Skin of body (tissue), 2 donors: Measurements from ENCODE around the gene SV2B. TPM values are rescaled to one million over a fixed set of nuclear protein-coding genes. Genes with fewer than 3 reads are reported as not detected.

ENCODE experiments used
- DNase-seq: peaks from one replicate; lab custom pipeline; 2025; lab: John Stamatoyannopoulos, UW
- total RNA-seq: library from RNA; depleted of rRNA; stranded (reverse); fragments of >200 nt; gene quantifications from one replicate; pipeline ENCODE4 v1.2.3, GENCODE V29; 2014

The SV2B gene
- total RNA-seq, 1 donor from 2014 or later = 1.5 TPM

DNA sequence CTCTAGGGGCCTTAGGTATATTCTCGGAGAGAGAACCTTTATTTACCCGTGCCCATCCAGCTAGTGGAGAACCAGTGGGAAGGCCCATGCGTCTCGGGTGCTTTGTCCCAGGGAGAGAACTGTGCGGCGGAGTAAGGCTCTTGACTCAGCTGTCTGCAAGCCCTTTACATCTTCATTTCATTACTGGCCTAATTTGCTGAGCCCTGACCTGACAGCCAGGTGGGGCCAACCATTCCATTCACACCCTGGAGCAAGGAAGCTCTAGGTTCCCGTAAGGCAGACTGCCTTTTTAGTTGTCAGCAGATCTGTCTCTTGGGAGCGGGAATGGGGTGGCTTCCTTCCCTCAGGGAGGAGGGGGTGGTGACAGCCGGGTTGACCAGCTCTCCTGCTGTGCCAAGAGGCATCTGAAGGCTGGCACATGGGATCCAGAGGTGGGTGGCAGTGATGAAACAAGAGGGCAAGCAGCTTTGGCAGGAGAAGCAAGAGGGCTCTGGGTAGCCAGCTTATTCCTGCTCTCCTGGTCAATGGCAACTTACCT is 36.4 kb downstream of the SV2B start:
- DNase-seq = no peak

DNA sequence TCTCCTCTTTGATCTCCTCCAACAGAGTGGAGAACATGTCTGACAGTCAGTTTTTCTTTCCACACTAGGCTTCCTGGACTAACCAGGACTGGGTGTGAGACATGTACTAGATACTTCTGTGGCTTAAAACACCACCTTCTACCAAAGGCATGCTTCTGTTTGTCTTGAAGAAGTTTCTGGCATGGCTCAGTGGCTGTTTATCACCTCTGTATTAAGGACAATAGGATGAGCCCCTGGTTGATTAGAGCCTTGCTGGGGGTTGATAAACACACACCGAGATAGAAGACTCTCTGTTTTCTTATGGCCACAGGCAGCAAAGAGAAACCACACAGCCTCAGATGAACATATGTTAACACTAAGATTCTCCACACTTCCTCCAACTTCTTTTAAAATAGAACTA is 40.5 kb downstream of the SV2B start:
- no peak for DNase-seq

DNA sequence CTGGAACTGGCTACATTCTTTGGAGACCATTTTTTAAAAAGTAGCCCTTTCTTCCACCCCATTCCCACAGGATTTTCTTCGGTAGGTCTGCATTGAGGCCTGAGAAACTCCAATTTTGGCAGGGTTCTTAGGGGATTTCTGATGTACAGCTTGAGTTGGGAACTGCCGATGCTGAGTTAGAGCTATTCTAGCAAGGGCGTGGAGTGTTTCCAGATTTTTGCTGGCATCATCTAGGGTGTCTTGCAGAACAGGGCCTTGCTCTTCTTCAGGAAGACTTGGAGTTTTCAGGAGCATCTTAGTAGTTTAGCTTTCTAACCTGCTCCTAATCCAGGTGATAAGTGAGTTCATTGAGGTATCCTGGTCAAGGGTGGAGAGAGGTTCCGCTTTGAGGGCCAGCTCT is 41.0 kb downstream of the SV2B start:
- DNase-seq = no peak

DNA sequence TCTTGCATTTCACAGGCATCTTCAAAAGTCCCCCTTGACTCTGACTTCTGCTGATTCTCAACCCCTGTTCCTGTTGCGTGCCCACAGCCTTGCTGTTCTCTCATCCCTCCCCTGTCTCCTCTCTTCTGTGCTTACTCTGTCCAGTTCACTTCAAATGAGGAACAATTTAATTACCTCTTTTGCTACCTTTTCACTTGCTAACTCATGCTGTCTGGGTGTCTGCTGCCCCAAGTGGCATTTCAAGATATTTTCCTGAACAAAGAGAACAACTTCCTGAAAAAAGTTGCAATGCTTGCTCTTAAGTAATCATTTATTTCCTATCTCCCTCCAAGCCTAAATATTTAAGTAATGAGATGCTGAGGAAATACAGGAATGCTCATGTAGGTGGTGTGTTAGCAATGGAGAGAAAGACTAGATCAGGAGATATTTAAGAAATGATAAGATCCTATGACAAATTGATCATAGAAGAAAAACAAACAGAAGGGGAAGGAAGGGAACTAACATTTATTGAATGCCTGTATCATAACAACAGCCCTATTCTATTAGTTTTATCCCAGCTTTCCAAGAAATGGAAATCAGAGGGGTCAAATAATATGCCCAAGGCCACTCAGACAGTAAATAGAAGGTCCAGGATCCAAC is 42.2 kb downstream of the SV2B start:
- no peak for DNase-seq

DNA sequence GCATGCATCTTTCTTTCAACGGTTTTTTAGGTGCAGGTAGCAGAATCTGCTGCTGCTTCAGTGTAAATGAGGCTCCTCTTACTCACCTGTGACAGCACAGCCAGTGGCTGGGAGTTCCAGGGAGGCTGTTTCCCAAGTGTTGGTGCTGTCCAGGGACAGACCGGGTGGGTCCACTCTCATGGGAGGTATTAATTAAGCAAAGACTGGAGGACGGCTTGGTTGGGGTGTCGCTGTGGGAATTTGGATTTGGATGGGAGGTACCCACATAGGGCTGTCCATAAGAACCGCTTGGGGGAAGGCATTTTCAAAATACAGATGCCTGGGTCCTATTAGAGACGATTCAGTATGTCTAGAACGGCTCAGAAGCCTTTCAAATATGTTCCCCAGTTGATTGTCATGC is 42.9 kb downstream of the SV2B start:
- DNase-seq = no peak

DNA sequence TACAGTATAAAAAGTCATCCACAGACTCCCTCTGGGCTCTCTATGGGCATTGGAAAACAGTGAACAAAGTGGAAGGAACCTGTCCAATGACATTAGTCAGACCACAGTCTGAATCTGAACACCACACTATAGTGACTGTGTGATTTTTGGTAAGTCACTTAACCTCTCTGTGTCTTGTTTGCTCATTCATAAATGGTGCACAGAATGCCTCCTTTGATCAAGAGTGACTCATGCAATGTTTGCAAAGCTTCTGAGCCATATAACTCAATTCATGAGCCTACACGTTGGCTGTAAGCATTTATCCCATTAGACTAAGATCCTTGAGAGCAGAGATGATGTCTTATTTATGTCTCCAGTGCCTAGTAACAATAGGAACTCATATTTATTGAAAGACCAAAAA is 46.7 kb downstream of the SV2B start:
- DNase-seq = no peak

DNA sequence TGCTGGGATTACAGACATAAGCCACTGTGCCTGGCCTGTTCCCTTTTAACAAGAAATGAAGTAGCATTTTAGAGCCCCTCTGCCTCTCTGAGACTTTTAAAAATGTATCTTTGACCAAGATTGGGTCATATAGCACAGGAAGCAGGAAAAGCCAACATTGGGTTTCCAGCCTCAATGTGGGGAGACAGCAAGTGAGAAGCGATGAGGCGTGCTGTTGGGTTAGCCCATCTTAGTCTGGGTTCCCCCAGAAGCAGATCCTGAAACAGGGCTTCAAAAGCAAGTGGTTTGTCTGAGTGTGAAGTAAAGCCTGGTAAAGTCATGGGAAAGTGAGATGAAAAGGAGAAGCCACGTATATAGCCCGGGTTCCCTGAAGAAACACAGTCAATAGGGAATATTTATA is 48.2 kb downstream of the SV2B start:
- DNase-seq = no peak

DNA sequence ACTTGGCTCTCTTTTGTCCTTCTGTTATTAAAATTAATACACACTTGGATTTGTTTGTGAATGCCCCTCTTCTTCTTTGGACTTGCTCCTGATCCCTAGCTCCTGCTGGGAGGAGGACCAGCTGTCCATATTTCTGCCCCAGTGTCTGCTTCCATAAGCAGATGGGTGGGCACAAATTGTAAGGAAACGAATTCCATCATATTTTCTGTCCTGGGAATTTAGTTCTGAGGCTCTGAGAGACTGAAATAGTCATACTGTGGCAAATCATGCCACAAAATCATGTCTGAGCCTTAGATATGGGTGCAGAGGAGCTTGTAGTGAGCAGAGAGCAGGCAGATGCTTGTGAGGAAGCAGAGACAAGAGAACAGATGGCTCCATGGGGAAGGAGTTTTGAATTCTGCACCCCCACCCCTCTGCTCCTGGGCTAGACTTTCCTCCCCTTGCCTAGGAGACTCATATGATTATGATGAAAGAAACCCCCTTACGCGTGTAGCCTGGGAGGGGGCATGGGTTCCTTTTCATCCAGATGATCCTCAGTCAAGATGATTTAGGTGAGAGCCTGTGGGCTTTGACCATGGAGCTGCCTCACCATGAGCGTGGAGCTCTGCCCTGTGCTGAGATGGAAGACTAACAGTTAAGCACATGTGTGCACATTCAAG is 50.6 kb downstream of the SV2B start:
- no peak for DNase-seq

DNA sequence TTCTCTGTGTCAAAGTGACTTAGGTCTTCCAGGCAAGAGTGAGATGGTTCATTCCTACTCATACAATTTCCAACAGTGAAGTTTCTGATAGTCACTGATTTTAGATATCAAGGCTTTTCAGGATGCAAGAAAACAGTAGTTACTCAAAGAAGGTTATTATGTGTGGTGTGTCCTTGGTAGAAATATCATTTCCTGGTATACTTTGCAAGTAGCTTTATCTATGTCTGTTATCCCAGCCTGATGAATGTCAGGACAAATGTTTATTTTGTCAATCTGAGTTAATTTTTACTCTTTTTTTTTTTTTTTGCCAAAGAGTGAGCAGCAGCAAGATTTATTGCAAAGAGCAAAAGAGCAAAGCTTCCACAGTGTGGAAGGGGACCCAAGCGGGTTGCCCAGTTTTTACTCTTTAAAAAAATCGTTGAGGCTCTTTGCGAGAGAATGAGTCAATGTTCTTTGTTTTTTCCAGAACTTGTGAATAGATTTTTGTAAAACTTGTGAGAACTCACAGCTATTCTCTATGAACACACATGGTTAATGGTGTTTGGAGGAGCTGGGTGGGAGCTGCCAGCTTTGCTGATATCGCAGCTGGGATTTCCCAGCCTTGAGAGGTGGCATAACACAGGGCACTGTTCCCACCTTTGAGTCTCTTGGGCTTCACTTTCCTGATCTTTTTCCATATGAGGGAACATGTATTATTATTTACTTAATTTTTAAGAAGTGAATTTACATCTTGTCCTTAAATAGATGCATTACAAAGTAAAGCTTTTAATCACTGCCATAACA is 51.9 kb downstream of the SV2B start:
- DNase-seq = no peak

DNA sequence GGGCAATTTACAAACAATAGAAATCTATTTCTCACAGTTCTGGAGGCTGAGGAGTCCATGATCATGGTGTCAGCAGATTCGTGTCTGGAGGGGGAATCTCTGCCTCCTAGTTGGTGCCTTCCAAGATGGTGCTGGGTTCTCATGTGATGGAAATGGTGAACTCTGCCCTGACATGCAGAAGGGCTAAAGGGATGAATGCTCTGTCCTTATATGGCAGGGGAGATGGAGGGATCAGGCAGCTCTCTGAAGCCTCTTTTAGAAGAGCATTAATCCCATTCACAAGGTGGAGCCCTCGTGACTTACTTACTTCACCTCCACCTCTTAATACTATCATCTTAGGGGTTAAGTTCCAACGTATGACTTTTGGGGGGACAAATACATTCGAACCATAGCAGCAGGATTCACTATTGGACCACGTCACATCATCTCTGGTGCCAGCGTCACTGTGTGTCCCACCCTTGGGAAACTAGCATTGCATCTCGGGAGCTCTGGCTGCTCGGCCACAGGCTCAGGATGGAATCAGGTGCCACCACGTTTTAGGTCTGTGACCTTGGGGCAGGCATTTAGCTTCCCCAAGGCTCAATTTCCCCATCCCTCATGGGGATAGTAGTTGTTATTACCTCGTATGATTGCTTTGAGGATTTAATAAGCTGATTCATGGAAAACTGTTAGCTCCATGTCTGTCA is 53.0 kb downstream of the SV2B start:
- no peak for DNase-seq

DNA sequence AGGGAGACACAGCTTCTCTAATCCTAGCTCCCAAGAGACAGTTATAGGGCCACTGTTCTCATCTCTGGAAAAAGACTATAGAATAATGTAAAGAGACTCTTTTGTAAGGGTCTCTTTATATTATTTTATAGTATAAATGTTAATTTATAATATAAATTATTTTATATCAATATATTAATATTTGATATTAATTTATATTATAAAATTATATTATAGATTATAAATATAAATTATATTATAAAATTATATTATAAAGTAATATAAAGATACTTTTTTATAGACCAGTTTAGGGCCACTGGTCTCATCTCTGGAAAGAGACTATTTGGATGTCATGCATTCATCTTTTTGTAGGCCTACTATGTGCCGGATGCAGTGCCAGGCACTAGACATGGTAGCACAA is 53.9 kb downstream of the SV2B start:
- no peak for DNase-seq

DNA sequence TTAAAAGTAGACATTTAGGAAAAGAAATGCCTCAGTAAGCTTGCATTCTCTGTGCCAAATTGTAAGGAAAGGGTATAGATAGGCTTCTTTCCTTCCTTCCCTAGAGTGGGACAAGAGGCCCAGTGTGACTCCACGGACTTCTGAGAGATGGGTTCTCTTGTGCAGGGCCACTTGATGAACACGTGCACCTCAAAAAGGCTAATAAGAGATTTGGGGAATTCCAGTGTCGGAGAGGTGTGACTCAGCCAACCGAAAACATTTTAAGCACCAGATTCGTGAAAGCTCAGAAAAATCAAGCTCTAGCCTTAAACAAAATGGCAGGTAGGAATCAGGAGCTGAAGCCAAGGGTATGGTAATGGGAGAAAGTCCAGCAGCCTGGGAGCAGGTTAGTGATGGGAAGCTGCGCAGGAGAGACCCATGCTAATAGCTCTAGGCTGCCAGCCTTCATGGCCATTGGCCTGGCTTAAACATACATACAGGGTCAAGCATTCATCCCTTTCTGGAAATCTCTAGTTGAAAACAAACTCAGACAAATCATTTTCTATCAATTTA is 56.2 kb downstream of the SV2B start:
- DNase-seq = no peak

DNA sequence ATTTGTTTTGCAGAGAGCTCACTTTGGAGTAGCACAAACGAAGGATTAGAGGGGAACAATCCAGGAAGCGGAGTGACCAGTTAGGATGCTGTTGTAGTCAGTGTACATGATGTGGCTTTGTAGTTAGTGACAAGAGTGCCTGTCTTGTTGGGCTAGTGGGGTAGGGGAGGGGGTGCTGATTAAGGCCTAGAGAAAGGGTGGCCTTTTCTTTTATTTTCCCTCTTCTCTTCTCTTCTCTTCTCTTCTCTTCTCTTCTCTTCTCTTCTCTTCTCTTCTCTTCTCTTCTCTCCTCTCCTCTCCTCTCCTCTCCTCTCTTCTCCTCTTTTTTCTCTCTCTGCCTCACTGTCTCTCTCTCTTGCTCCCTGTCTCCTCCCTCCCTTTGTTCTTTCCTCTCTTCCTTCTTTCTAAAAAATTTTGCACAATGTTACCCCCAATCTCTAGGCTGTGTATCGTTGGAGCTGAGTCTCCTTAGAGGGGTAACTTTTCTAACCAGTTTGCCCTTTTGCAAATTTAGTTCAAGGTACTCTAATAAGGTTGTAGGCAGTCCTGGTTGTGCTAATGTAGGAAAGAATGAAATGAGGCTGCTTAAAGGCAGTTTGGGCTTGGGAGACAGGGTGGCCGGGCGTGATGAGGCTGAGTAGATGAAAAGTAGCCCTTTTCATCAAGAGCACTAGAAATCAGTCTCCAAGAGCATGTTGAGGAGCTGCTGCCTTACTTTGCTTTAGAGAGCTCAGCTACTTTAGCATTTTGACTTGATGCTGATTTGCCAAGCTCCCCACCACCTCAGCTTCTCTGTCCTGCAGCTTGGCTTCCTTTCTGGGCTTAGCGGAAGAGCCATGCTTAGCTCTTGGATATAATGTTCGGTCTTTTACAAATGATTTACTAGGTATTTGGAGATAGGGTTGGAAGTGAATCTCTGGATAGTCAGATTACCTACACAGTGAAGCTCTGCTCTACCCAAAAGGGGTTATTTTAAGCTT is 58.6 kb downstream of the SV2B start:
- no peak for DNase-seq

DNA sequence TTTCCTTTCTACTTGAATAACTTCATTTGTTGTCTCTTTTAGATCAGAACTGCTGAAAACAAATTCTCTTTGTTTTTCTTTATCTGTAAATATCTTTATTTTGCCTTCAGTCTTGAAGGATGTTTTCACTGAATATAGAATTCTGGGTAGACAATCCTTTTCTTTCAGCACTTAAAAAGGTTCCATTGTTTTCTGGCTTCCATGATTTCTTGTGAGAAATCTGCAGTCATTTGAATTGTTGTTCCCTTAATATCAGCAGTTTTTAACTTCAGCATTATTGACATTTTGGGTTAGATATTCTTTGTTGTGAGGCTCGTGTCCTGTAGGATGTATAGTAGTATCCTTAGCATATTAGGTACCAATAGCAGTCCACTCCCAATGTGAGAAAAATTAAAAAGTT is 65.8 kb downstream of the SV2B start:
- DNase-seq = no peak

DNA sequence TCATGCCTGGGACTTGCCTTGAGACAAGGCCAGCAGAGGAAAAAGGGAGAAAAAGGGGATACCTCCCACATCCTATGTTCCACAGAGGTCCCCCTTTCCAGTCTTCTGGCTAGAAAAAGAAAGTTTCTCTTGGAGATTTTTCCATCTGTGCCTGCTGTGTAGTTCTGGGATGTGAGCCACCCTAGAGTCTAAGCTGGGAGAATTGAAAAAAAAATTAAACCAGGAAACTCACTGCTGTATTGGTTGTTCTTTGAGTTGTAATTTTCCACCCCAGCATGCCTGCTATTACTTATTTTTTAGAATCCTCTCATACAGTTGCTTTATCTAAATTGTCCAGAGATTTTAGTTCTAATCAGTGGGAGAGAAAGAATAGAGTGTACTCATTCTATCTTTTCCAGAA is 68.4 kb downstream of the SV2B start:
- DNase-seq = no peak

DNA sequence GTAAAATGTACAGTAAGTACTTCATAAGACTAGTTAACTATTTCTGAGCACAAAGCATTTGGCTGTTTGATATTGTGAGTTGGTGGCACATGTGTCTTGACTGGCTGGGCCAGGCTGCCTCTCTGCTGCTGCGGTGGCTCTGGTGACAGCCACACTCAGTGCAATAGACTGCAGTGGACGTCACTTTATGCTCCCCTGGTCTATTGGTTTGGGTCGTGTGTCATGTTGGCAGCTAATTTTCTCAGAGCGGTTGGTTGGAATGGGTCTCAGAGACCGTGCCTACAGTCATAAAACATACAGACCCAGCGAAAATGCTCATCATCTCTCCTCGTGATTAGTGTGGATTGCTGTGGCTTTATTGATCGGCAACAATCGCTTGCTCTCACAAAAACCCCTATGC is 71.3 kb downstream of the SV2B start:
- DNase-seq = no peak

DNA sequence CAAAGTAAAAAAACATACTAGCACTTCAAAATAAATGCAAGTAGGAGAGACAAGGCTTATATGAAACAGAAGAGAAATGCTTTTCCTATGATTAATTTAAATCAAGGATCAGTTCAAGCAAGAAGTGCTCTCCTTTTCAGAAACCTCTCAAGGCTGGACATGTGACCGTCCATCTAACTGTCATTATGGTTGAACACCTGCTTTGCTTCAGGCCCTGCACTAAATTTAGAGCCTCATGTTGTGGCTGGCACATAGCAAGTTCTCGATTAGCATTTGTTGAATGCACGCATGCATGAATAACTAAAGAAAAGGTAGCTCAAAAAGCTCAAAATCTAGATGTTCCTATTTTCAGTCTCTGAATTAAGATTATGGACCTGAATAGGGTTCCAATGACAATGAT is 82.0 kb downstream of the SV2B start:
- no peak for DNase-seq

DNA sequence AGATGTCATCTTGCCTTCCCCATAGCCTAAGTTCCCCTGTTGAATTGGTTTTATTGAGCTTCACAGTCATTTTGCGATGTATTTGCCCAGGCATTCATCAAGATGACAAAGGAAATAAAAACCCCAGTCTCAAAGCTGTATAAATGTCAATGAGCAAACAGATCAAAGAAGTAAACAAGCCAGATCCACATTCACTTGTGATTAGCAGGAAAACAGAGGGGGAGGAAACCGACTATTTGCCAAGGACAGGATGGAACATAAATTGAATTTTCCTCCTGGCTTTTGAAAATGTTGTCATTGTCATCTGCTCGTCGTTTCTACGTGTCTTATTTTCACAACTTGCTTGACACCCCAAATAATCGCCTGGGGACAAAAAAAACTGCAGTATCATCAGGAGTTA is 83.5 kb downstream of the SV2B start:
- no peak for DNase-seq

DNA sequence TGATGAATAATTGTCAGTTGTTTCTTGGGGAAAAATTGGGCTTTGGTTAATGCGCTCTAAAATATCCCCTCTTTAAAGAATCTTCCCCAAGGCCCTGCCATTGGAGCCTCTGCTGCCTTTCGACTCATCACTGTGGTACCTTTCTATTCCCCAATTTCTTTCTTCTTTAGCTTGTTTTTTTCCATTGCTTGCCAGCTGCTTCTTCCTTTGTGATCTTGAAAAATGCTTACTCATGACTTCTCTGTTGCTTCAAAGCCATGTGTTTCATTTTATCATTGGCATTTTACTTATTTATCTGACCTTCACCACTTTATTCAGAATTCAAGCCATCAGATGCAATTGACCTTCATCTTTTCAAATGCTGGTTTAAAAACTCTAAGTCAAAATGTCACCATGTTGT is 84.4 kb downstream of the SV2B start:
- DNase-seq = no peak

DNA sequence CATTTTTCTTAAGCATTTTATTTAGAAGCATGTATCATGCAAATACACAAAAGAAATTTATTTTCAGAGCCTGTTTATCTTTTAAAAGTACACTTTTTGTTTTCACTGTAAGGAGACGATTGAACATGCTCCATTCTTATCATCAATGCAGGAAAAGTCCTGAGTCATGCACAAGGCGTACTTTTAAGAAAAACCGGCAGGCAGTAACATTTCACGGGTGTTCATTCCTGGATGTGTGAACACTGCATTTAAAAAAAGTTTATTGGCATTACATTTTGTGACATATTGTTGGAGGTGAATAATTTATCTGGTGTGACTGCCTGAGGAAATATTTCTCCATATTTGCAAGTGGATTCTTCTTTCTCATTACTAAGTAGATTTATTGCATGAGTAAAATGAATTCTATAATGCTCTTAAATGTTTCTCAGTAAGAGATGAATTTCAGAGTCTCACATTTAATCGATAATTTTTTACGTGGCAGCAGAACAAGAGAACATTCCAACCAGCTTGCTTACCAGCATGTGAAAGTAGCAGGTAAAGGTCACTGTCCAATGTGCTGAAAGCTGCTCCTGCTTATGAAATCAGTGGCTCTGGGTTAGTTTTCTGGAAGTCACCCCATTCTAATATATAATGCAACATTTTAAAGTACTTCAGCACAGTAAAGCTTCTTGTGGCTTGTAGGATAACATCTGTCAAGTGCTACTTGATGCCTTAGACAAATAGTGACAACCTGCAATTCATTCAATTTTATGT is 87.0 kb downstream of the SV2B start:
- DNase-seq = no peak
